ENCODE measurements around the gene NDUFS2. TPM values are rescaled to one million over a fixed set of nuclear protein-coding genes. Genes with fewer than 3 reads are reported as not detected.

The NDUFS2 gene
- total RNA-seq (2021) (123 and 133 TPM in 2 replicates), Bru-seq, nascent RNA (percentile 88 among the genes with signal in this experiment), BruChase-seq, experiment 1, labeled RNA remaining after a 2-hour chase (percentile 92 among the genes with signal in this experiment), BruChase-seq, experiment 2, labeled RNA remaining after a 6-hour chase (percentile 94 among the genes with signal in this experiment)
- long read RNA-seq, transcript NDUFS2-202 (13 exons, 2,064 nt) = major isoform, 5 of 446 reads
- long read RNA-seq, partial matches to known transcripts = 390 of 446 reads
- long read RNA-seq, other reads (novel, unspliced or antisense) = 50 of 446 reads

GRCh38 chr1:161201836-161202712 lies at the start of gene NDUFS2:
NDUFS2 (plus strand) TSS chr1:161202367; CDS start chr1:161202386, 19 bp downstream.
- Histone ChIP-seq H3K27ac (ENCODE audit: low read depth, low read length, poor library complexity, severe bottlenecking) (peak within 1 kb of the TSS; percentile 87), H3K4me1 (ENCODE audit: insufficient read depth, low read length, poor library complexity, severe bottlenecking) (peaks cover 39% of the 10 kb centered on the region), H3K4me3 (ENCODE audit: low read depth, low read length, poor library complexity, severe bottlenecking) (peak within 1 kb of the TSS; percentile 92), H3K9me3 (ENCODE audit: low read depth, low read length, poor library complexity, severe bottlenecking) (no peaks in the 10 kb centered on the region), H3K36me3 (ENCODE audit: insufficient read depth, low read length, poor library complexity, severe bottlenecking) (peaks cover 29% of the 10 kb centered on the region), H3K27me3 (replicated peaks; ENCODE audit: insufficient read depth, low read depth, low read length, poor library complexity) (no peaks in the 10 kb centered on the region)
- POLR2A ChIA-PET (ENCODE audit: low non-redundant PET) = interaction anchor here (0.6 to 1.2 kb wide), 3 partner anchors 16 to 46 kb away, joined by 4 to 5 read pairs (median 4); partner anchors contain the start of gene B4GALT3
- intact Hi-C loops (cut with micrococcal nuclease; ENCODE audit: unreplicated experiment) = no loop called here
- no TSS peak for BruUV-seq (replicated peaks)
- TF ChIP-seq CTCF (conservative IDR thresholded peaks at IDR 0.05; ENCODE audit: low read depth, low read length) (peak; percentile 48), EZH2 (IDR thresholded peaks at IDR 0.05; ENCODE audit: borderline replicate concordance, low read depth, low read length, poor library complexity, severe bottlenecking) (no peak)
- CTCF ChIA-PET = interaction anchor here (1.0 to 1.4 kb wide), 2 partner anchors 24 to 36 kb away, joined by 5 to 14 read pairs; partner anchors contain the start of genes PPOX and TOMM40L
- peak; percentile 100 for DNase-seq (ENCODE audit: low spot score)

GRCh38 chr1:161153176-161153575 lies 49.0 kb upstream of the NDUFS2 start:
- TF ChIP-seq EZH2 (IDR thresholded peaks at IDR 0.05; ENCODE audit: borderline replicate concordance, low read depth, low read length, poor library complexity, severe bottlenecking) = no peak
- TF ChIP-seq CTCF (conservative IDR thresholded peaks at IDR 0.05; ENCODE audit: low read depth, low read length) = no peak
- CTCF ChIA-PET = no interaction called here
- peaks cover 3% of the 10 kb centered on the region for H3K4me1 ChIP-seq (ENCODE audit: insufficient read depth, low read length, poor library complexity, severe bottlenecking)
- H3K27me3 ChIP-seq (replicated peaks; ENCODE audit: insufficient read depth, low read depth, low read length, poor library complexity) = no peaks in the 10 kb centered on the region
- POLR2A ChIA-PET (ENCODE audit: low non-redundant PET) = no interaction called here
- H3K9me3 ChIP-seq (ENCODE audit: low read depth, low read length, poor library complexity, severe bottlenecking) = no peaks in the 10 kb centered on the region
- H3K27ac ChIP-seq (ENCODE audit: low read depth, low read length, poor library complexity, severe bottlenecking) = peak overlapping the region; percentile 95
- peak overlapping the region; percentile 56 for H3K4me3 ChIP-seq (ENCODE audit: low read depth, low read length, poor library complexity, severe bottlenecking)
- intact Hi-C loops (cut with micrococcal nuclease; ENCODE audit: unreplicated experiment) = loop anchor here (2.0 kb wide), 1 partner anchor 20 kb away; the partner anchor contains the start of gene DEDD
- no peaks in the 10 kb centered on the region for H3K36me3 ChIP-seq (ENCODE audit: insufficient read depth, low read length, poor library complexity, severe bottlenecking)
- no TSS peak for BruUV-seq (replicated peaks)
- DNase-seq (ENCODE audit: low spot score) = no peak

- Histone ChIP-seq H3K27ac (ENCODE audit: low read depth, low read length, poor library complexity, severe bottlenecking) (peak within 1 kb of the TSS; percentile 95), H3K36me3 (ENCODE audit: insufficient read depth, low read length, poor library complexity, severe bottlenecking) (no peaks in the 10 kb centered on the region), H3K4me3 (ENCODE audit: low read depth, low read length, poor library complexity, severe bottlenecking) (peak within 1 kb of the TSS; percentile 56), H3K4me1 (ENCODE audit: insufficient read depth, low read length, poor library complexity, severe bottlenecking) (peaks cover 5% of the 10 kb centered on the region), H3K9me3 (ENCODE audit: low read depth, low read length, poor library complexity, severe bottlenecking) (no peaks in the 10 kb centered on the region), H3K27me3 (replicated peaks; ENCODE audit: insufficient read depth, low read depth, low read length, poor library complexity) (no peaks in the 10 kb centered on the region)
- TSS peak; percentile 99 for BruUV-seq (replicated peaks)
- ChIA-PET POLR2A (ENCODE audit: low non-redundant PET) (no interaction called here), CTCF (interaction anchor here (0.6 kb wide), 1 partner anchor 163 kb away, joined by 8 read pairs; no protein-coding TSS in a partner anchor)
- DNase-seq (ENCODE audit: low spot score) = peak; percentile 95
- no peak for TF ChIP-seq EZH2 (IDR thresholded peaks at IDR 0.05; ENCODE audit: borderline replicate concordance, low read depth, low read length, poor library complexity, severe bottlenecking)
- TF ChIP-seq CTCF (conservative IDR thresholded peaks at IDR 0.05; ENCODE audit: low read depth, low read length) = no peak
- intact Hi-C loops (cut with micrococcal nuclease; ENCODE audit: unreplicated experiment) = loop anchor here (2.0 kb wide), 1 partner anchor 21 kb away; the partner anchor contains the start of gene DEDD
Measured at GRCh38 chr1:161153682-161154337, 48.4 kb upstream of the NDUFS2 start, which contains the start of gene UFC1. UFC1 (plus strand) TSS chr1:161153978; CDS start chr1:161153998, 20 bp downstream.

Measured in A673 (cell line).